ENCODE data around the gene EMILIN1.
"Not testable (repeated sequence)": the region's sequence is repeated elsewhere in the genome, so short reads cannot be mapped to it uniquely, and the experiment has no call there.

The EMILIN1 gene

GRCh38 chr2:27054721-27055120, 23.7 kb upstream of the EMILIN1 start:
- no peak for DNase-seq

GRCh38 chr2:27057184-27057583, 21.2 kb upstream of the EMILIN1 start:
- no peak for DNase-seq

GRCh38 chr2:27058210-27058609, 20.2 kb upstream of the EMILIN1 start:
- no peak for DNase-seq

DNA sequence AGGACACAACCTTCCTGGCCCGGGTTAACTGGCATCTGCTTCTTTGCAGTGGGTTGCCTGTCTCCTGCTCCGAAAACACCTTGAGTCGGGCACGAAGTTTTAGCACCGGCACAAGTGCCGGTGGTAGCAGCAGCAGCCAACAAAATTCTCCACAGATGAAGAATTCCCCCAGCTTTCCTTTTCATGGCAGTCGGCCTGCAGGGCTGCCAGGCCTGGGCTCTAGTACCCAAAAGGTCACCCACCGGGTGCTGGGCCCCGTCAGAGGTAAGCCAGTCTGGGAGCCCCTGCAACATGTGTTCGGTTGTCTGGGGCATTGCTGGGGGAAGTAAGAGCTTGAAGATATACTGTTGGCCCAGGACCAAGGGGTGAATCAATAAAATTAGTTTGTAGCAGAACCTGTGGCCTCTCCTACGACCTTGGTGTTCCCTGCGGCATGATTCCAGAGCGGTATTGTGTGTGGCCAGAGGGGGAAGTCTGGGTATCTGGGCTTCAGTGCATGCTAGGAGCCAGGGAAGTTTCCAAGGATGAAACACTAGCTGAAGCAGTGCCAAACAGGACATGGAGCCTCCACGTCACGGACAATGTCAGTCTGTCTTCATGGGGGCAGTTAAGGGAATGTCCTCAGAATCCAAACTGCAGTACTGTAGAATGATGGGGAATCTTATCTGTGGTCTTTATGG, 19.1 kb upstream of the EMILIN1 start:
- DNase-seq = no peak

GRCh38 chr2:27060323-27060722, 18.1 kb upstream of the EMILIN1 start:
- no peak for DNase-seq

GRCh38 chr2:27065128-27065527, 13.3 kb upstream of the EMILIN1 start:
- DNase-seq = no peak

GRCh38 chr2:27067385-27067784, 11.0 kb upstream of the EMILIN1 start:
- no peak for DNase-seq

DNA sequence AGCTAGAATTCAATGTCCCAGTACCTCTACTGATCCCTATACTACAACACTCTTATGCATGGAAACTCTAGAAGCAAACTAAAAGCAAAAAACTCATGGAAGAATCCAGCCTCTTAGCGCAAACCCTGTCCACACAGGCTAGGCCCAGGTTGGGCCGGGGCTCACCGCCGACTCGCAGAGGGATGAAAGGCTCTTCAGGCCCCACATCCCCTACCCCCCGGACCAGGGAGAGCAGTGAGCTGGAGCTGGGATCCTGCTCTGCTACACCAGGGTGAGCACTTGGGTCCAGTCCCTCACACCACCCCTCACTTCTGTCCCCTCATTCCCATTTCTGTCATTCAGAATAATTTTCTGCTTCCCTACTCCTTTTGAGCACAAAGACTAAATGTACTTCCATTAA, 9.0 kb upstream of the EMILIN1 start:
- DNase-seq = no peak

GRCh38 chr2:27069961-27070618, 8.3 kb upstream of the EMILIN1 start:
- DNase-seq = no peak

GRCh38 chr2:27070653-27071276, 7.7 kb upstream of the EMILIN1 start:
- DNase-seq = no peak

DNA sequence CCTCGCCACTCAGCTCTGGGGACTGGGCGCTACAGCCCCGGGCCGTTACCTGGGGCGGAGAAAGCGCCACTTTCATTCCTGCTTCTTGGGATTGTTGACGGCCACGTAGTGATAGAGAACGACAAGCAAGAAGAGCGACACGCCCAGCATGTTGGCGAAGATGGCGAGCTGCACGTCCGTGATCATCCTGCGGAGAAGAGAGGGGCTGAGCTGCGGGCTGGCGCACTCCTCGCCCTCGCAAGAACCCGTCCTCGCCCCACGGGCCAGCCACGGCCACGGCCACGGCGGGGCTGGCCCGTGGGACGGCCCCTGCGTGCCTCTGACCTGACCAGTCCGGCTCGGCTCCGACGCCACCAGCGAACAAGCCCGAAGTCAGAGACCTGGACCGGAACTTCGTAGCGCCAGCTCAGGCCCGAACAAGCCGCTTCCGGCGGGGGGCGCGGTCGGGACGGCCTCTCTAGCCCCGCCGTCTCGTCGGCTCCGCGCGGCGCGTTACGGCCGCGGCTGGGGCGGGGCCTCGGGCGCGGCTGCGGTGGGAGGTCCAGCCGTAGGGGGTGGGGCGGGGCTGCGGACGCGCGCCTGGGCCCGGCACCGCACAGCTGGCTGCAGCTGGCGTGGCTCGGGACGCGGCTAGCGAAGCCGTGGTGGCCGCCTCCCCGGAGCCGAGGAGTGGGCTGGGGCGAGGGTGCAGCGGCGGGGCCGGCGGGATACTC, 7.0 kb upstream of the EMILIN1 start, which contains the start of gene OST4:
TSS of gene OST4 (minus strand) at position 378 of the 713 bp plus-strand sequence.
- DNase-seq = peak; percentile 79 to 92 (median 83)

DNA sequence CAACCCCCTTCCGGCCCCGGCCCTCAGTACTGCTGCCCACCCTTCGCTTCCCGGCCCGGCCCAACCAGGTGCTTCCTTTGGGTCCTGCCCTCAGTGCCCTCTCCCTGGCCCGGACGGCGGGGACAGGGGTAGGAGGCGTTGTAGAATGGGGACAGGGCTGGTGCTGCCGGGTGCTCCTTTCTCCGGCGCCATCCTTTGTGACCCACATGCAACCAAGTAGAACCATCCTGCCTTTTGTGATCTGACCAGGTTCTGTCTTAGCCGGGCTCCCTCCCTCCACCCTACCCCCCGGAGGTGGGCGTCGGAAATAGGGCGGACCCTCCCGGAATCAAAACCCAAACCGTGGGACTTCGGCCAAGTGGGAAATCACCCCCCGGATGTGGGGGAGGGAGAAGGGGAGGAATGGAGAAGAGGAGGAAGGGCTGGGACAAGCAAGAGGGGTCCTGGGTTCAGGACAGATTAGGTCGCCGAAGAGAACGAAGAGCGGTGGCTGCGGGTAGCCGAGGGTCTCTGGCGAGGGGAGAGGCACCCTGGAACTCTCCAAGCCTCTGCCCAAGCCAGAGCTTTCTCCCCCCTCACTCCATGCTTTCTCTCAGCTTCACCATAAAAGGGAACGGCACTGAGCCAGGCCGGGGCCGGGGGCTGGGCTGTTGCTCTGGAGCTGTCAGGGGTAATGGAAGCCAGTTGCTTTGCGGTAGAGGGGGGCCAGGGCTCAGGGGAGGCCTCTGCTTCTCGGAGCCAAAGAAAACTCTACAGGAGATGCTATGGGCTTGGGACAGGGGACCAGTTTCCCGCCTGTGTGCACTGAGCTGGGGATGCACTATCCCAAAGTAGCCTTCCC, 6.2 kb upstream of the EMILIN1 start:
- peak in 1 of 5 donors; percentile 11 for DNase-seq

DNA sequence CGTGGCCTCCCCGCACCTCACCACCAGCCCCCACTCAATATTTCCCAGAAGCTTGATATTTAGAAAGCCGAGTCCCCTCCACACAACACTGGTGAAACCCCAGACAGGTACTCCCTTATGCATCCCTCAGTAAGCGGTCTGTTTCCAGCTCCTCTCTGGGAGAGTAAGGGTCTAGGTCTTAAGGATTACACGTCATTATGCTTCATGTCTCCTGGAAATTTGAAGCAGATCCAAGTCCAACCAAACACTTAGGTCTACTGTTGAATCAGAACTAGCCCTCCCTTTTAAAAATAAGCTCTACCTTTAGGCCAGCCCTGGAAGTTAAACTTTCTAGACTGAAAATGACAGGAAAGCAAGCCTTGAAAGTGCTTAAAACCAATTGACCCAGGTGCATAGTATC, 5.5 kb upstream of the EMILIN1 start:
- no peak for DNase-seq

- DNase-seq = no peak
Observed at GRCh38 chr2:27073782-27074181, 4.6 kb upstream of the EMILIN1 start.

DNA sequence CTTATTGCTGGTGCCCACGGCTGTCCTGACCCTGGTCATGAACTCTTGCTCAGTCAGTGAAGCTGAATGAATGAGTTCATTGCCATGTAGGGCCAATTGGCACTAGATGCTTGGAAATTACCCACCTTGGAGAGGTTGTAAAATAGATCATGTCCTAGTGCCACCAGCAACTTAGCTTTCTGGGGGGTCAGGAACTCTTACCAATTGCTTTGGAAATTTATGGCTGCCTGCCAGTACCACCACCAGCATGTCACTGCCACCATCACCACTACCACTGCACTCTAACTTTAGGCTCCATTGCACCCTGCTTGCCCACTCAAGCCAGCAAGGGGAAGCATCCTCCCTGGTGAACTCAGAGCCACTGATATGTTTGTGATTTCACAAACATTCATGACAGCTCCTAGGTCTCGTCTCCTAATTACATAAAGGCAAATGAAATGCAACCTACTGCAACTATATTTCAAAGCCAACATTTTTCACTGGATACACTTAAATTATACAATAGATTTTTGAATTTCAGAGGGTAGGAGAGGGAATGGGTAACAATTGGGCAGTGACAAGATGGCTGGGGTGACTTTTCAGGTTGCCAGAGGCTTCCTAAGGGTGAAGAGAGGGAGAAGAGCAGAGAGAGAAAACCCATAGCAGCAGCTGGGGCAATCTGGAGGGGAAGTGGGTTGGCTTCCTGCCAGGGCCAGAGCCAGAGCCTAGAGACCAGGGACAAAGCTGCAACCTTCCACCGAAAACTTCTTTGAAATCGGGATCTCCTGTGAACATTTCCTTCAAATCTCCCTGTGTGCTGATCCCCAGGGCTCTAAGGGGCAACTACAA, 3.5 kb upstream of the EMILIN1 start:
- DNase-seq = peak in 3 of 5 donors; percentile 49 to 51 (median 51)

DNA sequence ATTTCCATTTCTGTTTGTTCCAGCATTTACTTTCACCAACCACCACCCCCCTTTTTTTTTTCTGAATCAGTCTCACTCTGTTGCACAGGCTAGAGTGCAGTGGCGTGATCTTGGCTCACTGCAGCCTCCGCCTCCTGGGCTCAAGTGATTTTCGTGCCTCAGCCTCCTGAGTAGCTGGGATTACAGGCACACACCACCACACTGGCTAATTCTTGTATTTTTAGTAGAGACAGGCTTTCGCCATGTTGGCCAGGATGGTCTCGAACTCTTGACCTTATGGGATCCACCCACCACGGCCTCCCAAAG, 2.9 kb upstream of the EMILIN1 start:
- DNase-seq = not testable (repeated sequence)

DNA sequence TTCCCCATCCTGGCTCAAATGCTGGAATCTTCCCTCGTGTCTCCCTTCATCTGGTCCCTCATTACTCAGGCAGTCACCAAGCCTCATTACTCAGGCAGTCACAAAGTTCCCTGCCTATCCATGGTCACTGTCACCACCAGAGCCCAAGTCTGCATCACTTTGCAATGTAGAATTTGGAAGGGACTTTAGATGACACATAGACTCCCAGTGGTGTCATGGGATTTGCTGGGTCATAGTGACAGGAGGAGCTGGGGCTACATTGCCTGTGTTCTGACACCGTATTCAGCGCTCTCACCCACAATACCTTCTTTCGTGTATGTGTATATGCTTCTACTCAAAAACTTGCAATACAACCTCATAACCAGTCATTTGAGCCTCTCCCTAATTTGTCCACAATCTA, 2.1 kb upstream of the EMILIN1 start:
- no peak for DNase-seq

GRCh38 chr2:27077231-27077630, 1.2 kb upstream of the EMILIN1 start:
- no peak for DNase-seq

GRCh38 chr2:27079233-27080139, 1.1 kb downstream of the EMILIN1 start:
- DNase-seq = no peak

GRCh38 chr2:27080140-27080469, 1.7 kb downstream of the EMILIN1 start:
- DNase-seq = no peak

GRCh38 chr2:27080603-27080936, 2.2 kb downstream of the EMILIN1 start:
- DNase-seq = no peak

Measured in T-helper 1 cell (primary cell).